ENCODE data around the gene SNAPC3.

The SNAPC3 gene

GRCh38 chr9:15510789-15511575 lies 88.3 kb downstream of the SNAPC3 start, which contains the start of gene PSIP1:
Gene PSIP1 (minus strand): TSS chr9:15510970. CDS start chr9:15510188, 782 bp downstream.
- no peak for TF ChIP-seq CTCF (IDR thresholded peaks at IDR 0.05; ENCODE audit: low read depth, low read length)
- peak; percentile 69 for DNase-seq (ENCODE audit: extremely low read depth, low read depth)

Data from AG09319 (cell line).